Kidney epithelial cell (primary cell): ENCODE data around the gene DTNB. TPM values are rescaled to one million over a fixed set of nuclear protein-coding genes. Genes with fewer than 3 reads are reported as not detected.

ENCODE experiments used
- DNase-seq: peaks from one replicate; pipeline ENCODE4 v3.0.0-alpha.2; 2010; ENCODE audit warnings: low read depth
- H3K27me3 ChIP-seq: 2 replicates; pipeline ENCODE4 v1.6.0; 2011; ENCODE audit warnings: low read length; ENCODE audit not compliant: control insufficient read depth, insufficient read depth
- H3K36me3 ChIP-seq: 2 replicates; pipeline ENCODE4 v1.5.1; 2011; ENCODE audit warnings: low read length; ENCODE audit not compliant: control insufficient read depth, insufficient read depth
- H3K4me3 ChIP-seq: 2 replicates; pipeline ENCODE4 v1.5.1; 2011; ENCODE audit warnings: low read depth, mild to moderate bottlenecking, control low read depth, low read length
- total RNA-seq: library from RNA; depleted of rRNA; stranded (reverse); fragments of >200 nt; gene quantifications from 2 replicates; pipeline ENCODE4 v1.2.3, GENCODE V29; 2015
- TF ChIP-seq, protein P1 (sequence below): IDR thresholded peaks from 2 replicates; pipeline ENCODE4 v1.5.1; 2011; ENCODE audit warnings: mild to moderate bottlenecking, moderate library complexity, low read length, control low read depth, inconsistent platforms; ENCODE audit not compliant: insufficient read depth, poor library complexity, severe bottlenecking

Gene DTNB
- total RNA-seq, 1 donor from 2014 or later: 16.9 TPM

DNA sequence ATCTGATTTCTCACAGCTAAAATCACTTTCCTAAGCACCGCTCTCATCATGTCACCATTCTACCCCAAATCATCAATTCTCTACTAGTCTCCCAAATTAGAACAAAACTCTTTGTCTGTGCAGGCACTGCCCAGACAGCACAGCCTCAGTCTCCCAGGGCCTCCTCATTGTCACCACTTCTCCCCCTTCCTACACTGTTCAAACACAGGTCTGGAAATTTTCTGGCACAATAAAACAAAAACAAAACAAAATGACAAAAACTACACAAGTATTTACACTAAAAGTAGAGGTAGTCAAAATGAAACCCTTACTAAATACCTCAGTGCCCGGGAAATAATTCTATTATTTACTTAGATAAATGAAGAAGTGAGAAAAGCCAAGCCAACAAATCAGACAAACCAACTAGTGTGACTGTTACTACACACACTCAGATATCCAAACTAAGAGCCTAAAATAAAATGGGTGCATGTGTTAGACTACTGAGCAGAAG is 175.4 kb downstream of the DTNB start:
- H3K27me3 ChIP-seq: no peaks in the 10 kb centered on the region
- H3K36me3 ChIP-seq: no peaks in the 10 kb centered on the region
- DNase-seq: no peak
- TF ChIP-seq, protein P1, sequence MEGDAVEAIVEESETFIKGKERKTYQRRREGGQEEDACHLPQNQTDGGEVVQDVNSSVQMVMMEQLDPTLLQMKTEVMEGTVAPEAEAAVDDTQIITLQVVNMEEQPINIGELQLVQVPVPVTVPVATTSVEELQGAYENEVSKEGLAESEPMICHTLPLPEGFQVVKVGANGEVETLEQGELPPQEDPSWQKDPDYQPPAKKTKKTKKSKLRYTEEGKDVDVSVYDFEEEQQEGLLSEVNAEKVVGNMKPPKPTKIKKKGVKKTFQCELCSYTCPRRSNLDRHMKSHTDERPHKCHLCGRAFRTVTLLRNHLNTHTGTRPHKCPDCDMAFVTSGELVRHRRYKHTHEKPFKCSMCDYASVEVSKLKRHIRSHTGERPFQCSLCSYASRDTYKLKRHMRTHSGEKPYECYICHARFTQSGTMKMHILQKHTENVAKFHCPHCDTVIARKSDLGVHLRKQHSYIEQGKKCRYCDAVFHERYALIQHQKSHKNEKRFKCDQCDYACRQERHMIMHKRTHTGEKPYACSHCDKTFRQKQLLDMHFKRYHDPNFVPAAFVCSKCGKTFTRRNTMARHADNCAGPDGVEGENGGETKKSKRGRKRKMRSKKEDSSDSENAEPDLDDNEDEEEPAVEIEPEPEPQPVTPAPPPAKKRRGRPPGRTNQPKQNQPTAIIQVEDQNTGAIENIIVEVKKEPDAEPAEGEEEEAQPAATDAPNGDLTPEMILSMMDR: no peak
- H3K4me3 ChIP-seq: no peak overlapping the region

GRCh38 chr2:25497229-25497917 is 176.0 kb downstream of the DTNB start:
- Histone ChIP-seq H3K27me3 (no peaks in the 10 kb centered on the region), H3K36me3 (no peaks in the 10 kb centered on the region), H3K4me3 (no peak overlapping the region)
- no peak for DNase-seq
- TF ChIP-seq, protein P1: no peak

DNA sequence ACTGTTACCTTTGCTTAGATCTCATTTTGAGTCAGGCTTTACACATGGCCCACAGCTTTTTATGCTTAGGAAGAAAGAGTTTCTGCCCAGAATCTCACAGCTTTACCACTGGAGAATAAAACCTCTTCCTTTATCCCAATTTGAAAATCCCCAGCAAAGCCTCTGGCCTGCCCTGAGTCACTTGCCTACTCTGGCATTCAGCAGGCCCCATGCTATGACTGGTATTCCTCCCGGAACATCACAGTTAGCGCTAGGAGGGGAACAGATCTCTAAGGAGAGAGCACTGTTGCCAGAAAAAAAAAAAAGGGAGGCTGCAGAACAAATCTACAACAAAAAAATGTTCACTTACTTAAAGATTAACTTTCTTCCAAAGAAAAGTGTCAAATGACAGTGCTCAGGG is 178.8 kb downstream of the DTNB start:
- H3K27me3 ChIP-seq: no peaks in the 10 kb centered on the region
- H3K36me3 ChIP-seq: no peaks in the 10 kb centered on the region
- no peak for DNase-seq
- TF ChIP-seq, protein P1: no peak
- H3K4me3 ChIP-seq: no peak overlapping the region

DNA sequence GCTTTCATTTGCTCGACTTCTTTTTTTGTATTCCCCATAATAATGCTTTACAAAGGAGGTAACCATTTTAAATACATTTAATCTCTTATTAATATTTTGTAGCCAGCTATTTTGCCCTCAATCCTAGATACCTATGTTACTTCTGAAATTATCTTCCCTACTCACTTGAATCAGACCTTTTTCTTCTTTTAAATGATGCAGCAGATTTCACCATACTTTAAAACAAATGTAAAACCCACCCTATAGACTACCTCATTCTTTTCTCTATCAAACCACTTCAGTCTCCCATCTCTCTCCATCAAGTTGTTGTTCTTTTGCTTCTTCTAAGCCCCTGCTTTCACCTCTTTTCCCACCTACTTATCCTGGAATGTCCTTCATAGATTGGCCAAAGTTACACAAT is 180.2 kb downstream of the DTNB start:
- no peak for DNase-seq
- Histone ChIP-seq H3K36me3 (no peaks in the 10 kb centered on the region), H3K27me3 (no peaks in the 10 kb centered on the region), H3K4me3 (no peak overlapping the region)
- TF ChIP-seq, protein P1: no peak

GRCh38 chr2:25492726-25493125 is 180.7 kb downstream of the DTNB start:
- DNase-seq: no peak
- TF ChIP-seq, protein P1: no peak

GRCh38 chr2:25491966-25492532 is 181.3 kb downstream of the DTNB start:
- Histone ChIP-seq H3K27me3 (no peaks in the 10 kb centered on the region), H3K4me3 (no peak overlapping the region), H3K36me3 (no peaks in the 10 kb centered on the region)
- TF ChIP-seq, protein P1: no peak
- no peak for DNase-seq

More at GRCh38 chr2:25492726-25493125, 180.7 kb downstream of the DTNB start:
- H3K36me3 ChIP-seq: no peaks in the 10 kb centered on the region
- H3K27me3 ChIP-seq: no peaks in the 10 kb centered on the region
- no peak overlapping the region for H3K4me3 ChIP-seq
